H9 (cell line): ENCODE data around the gene GAREM1. TPM values are rescaled to one million over a fixed set of nuclear protein-coding genes. Genes with fewer than 3 reads are reported as not detected.

Source experiments
- DNase-seq: peaks from one replicate; pipeline ENCODE4 v3.0.0-alpha.2; 2017
- H2AFZ ChIP-seq: one replicate; pipeline ENCODE4 v1.6.1; 2013; ENCODE audit warnings: mild to moderate bottlenecking, low read length, control low read depth, moderate library complexity
- H2AK5ac ChIP-seq: 2 replicates; pipeline ENCODE4 v1.6.1; 2013; ENCODE audit warnings: low read length, control low read depth, mixed read lengths; ENCODE audit not compliant: insufficient read length
- H2BK120ac ChIP-seq: one replicate; pipeline ENCODE4 v1.6.1; 2013; ENCODE audit warnings: low read depth, mild to moderate bottlenecking, low read length, control low read depth, inconsistent platforms; ENCODE audit not compliant: poor library complexity, severe bottlenecking
- H2BK12ac ChIP-seq: 2 replicates; pipeline ENCODE4 v1.6.1; 2013; ENCODE audit warnings: low read length, control low read depth, mixed read lengths, low read depth; ENCODE audit not compliant: insufficient read length
- H2BK15ac ChIP-seq: 2 replicates; pipeline ENCODE4 v1.6.1; 2013; ENCODE audit warnings: low read depth, low read length, control low read depth
- H2BK20ac ChIP-seq: one replicate; pipeline ENCODE4 v1.6.1; 2013; ENCODE audit warnings: low read depth, mild to moderate bottlenecking, low read length, control low read depth, inconsistent platforms; ENCODE audit not compliant: poor library complexity, severe bottlenecking
- H2BK5ac ChIP-seq: 2 replicates; pipeline ENCODE4 v1.6.1; 2013; ENCODE audit warnings: low read length, control low read depth, mixed read lengths; ENCODE audit not compliant: insufficient read length
- H3K14ac ChIP-seq: 2 replicates; pipeline ENCODE4 v1.6.1; 2013; ENCODE audit warnings: low read length, control low read depth; ENCODE audit not compliant: insufficient read depth
- H3K18ac ChIP-seq: 2 replicates; pipeline ENCODE4 v1.6.1; 2013; ENCODE audit warnings: low read depth, mild to moderate bottlenecking, mixed read lengths, low read length, control low read depth; ENCODE audit not compliant: insufficient read length
- H3K23ac ChIP-seq: 2 replicates; pipeline ENCODE4 v1.6.1; 2013; ENCODE audit warnings: low read length, control low read depth, mixed read lengths, low read depth; ENCODE audit not compliant: insufficient read length
- H3K23me2 ChIP-seq: 2 replicates; pipeline ENCODE4 v1.6.1; 2013; ENCODE audit warnings: low read depth, mild to moderate bottlenecking, mixed read lengths, low read length, control low read depth; ENCODE audit not compliant: insufficient read length, poor library complexity, severe bottlenecking
- H3K27ac ChIP-seq: 2 replicates; pipeline ENCODE4 v1.5.1; 2013; ENCODE audit warnings: low read length, control low read depth, mixed read lengths, low read depth; ENCODE audit not compliant: insufficient read length
- H3K27me3 ChIP-seq: 2 replicates; pipeline ENCODE4 v1.6.1; 2013; ENCODE audit warnings: low read length, control low read depth, inconsistent platforms; ENCODE audit not compliant: insufficient read depth
- H3K4ac ChIP-seq: 2 replicates; pipeline ENCODE4 v1.6.1; 2013; ENCODE audit warnings: low read depth, mild to moderate bottlenecking, control low read depth, inconsistent platforms, low read length, moderate library complexity
- H3K4me1 ChIP-seq: 2 replicates; pipeline ENCODE4 v1.6.1; 2013; ENCODE audit warnings: low read length, control low read depth, inconsistent platforms; ENCODE audit not compliant: insufficient read depth
- H3K4me2 ChIP-seq: 2 replicates; pipeline ENCODE4 v1.6.1; 2013; ENCODE audit warnings: low read length, control low read depth, mixed read lengths; ENCODE audit not compliant: insufficient read length, insufficient read depth
- H3K56ac ChIP-seq: 2 replicates; pipeline ENCODE4 v1.6.1; 2013; ENCODE audit warnings: low read depth, mild to moderate bottlenecking, mixed read lengths, low read length, control low read depth; ENCODE audit not compliant: insufficient read length
- H3K79me1 ChIP-seq: 2 replicates; pipeline ENCODE4 v1.6.1; 2013; ENCODE audit warnings: low read depth, mild to moderate bottlenecking, moderate library complexity, low read length, control low read depth, inconsistent platforms; ENCODE audit not compliant: insufficient read depth, poor library complexity, severe bottlenecking
- H3K79me2 ChIP-seq: 2 replicates; pipeline ENCODE4 v1.6.1; 2013; ENCODE audit warnings: low read length, control low read depth, inconsistent platforms; ENCODE audit not compliant: insufficient read depth
- H3K9ac ChIP-seq: 2 replicates; pipeline ENCODE4 v1.6.1; 2013; ENCODE audit warnings: low read length, control low read depth, mixed read lengths; ENCODE audit not compliant: insufficient read length; ENCODE audit errors: extremely low read depth
- H3K9me3 ChIP-seq: one replicate; pipeline ENCODE4 v1.6.1; 2013; ENCODE audit warnings: low read depth, low read length, inconsistent platforms; ENCODE audit not compliant: control insufficient read depth
- H3T11ph ChIP-seq: one replicate; pipeline ENCODE4 v1.6.1; 2013; ENCODE audit warnings: mild to moderate bottlenecking, low read length, control low read depth, inconsistent platforms
- H4K20me1 ChIP-seq: one replicate; pipeline ENCODE4 v1.6.1; 2013; ENCODE audit not compliant: control insufficient read depth, insufficient read length, insufficient read depth
- H4K5ac ChIP-seq: 2 replicates; pipeline ENCODE4 v1.6.1; 2013; ENCODE audit warnings: low read depth, mild to moderate bottlenecking, mixed read lengths, low read length, control low read depth; ENCODE audit not compliant: insufficient read length
- H4K8ac ChIP-seq: replicated peaks from 2 replicates; pipeline ENCODE4 v1.6.1; 2013; ENCODE audit warnings: low read length, control low read depth, mixed read lengths, low read depth; ENCODE audit not compliant: insufficient read length
- H4K91ac ChIP-seq: 2 replicates; pipeline ENCODE4 v1.6.1; 2013; ENCODE audit warnings: low read depth, mild to moderate bottlenecking, moderate library complexity, mixed read lengths, low read length, control low read depth; ENCODE audit not compliant: insufficient read length
- H3K27ac Mint-ChIP-seq, 3 experiments: 2 replicates in 2 of 3; 3 replicates in 1 of 3; pipeline ENCODE4 v1.8.0; 2020 to 2021; ENCODE audit warnings: mixed read lengths in 3 of 3, mild to moderate bottlenecking in 1 of 3, moderate library complexity in 1 of 3
- H3K27me3 Mint-ChIP-seq: 2 replicates; pipeline ENCODE4 v1.8.0; 2021; ENCODE audit warnings: low read depth, mild to moderate bottlenecking, moderate library complexity, mixed read lengths
- H3K36me3 Mint-ChIP-seq, 3 experiments: 2 replicates in 2 of 3; 3 replicates in 1 of 3; pipeline ENCODE4 v1.8.0; 2020 to 2021; ENCODE audit warnings: low read depth in 3 of 3, mixed read lengths in 3 of 3; ENCODE audit not compliant: insufficient read depth in 1 of 3
- H3K4me1 Mint-ChIP-seq, 2 experiments: 2 replicates each; pipeline ENCODE4 v1.8.0; 2020; ENCODE audit warnings: mixed read lengths in 2 of 2
- H3K4me3 Mint-ChIP-seq, 2 experiments: 2 replicates in 1 of 2; 3 replicates in 1 of 2; pipeline ENCODE4 v1.8.0; 2020 to 2021; ENCODE audit warnings: mild to moderate bottlenecking in 2 of 2, mixed read lengths in 2 of 2, moderate library complexity in 1 of 2
- H3K9me3 Mint-ChIP-seq, 2 experiments: 2 replicates in 1 of 2; 3 replicates in 1 of 2; pipeline ENCODE4 v1.8.0; 2020; ENCODE audit warnings: mild to moderate bottlenecking in 2 of 2, mixed read lengths in 2 of 2, moderate library complexity in 1 of 2
- WGBS: extraction: QIAGEN DNeasy Blood & Tissue Kit; methylation state at CpG from one replicate; pipeline ENCODE4 v1.1.7; 2013; ENCODE audit warnings: missing lambda C conversion rate, low lambda C conversion rate, mixed read lengths; ENCODE audit not compliant: insufficient read length; ENCODE audit errors: extremely low coverage; 5-methylcytosine and 5-hydroxymethylcytosine counted together
- total RNA-seq: library from RNA; stranded (reverse); gene quantifications from 2 replicates; pipeline ENCODE4 v1.2.1, GENCODE V29; 2021
- TF ChIP-seq, protein P1 (sequence below): fragments of 200-600 bp; sonication (generic); conservative IDR thresholded peaks from 3 replicates; pipeline ENCODE4 v1.8.0; 2021; ENCODE audit warnings: antibody characterized with exemption, mild to moderate bottlenecking

GAREM1 gene
- total RNA-seq, 1 experiment from 2014 or later: 4.4 TPM

DNA sequence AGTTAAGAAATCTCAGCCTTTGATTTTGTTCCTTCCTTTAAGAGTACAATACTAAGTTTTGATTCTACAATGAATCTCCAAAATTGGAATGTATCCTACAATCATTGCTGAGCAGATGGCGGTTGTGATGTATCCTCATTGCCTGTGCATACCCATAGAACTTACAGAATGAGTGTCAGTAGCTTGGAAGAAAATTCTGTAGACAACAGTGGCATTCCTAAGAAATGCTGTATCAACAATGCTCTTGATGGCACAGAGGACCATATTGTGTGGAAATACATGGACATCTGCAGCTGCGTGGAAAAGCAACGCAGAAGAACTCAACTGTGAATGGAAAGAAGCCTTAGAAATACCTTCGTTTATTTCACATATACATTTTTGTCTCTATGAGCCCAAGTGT is 30.2 kb downstream of the GAREM1 start:
- no peaks in the 10 kb centered on the region for H3K9me3 Mint-ChIP-seq
- no peak overlapping the region for H3T11ph ChIP-seq
- H2AK5ac ChIP-seq: no peak overlapping the region
- H4K20me1 ChIP-seq: no peaks in the 10 kb centered on the region
- H3K4ac ChIP-seq: no peak overlapping the region
- no peak overlapping the region for H3K56ac ChIP-seq
- no peak overlapping the region for H2AFZ ChIP-seq
- H3K4me2 ChIP-seq: no peak overlapping the region
- H3K23ac ChIP-seq: no peak overlapping the region
- H2BK5ac ChIP-seq: no peak overlapping the region
- no peak overlapping the region for H4K5ac ChIP-seq
- no peak overlapping the region for H3K27ac ChIP-seq
- no peaks in the 10 kb centered on the region for H3K9me3 ChIP-seq
- H3K4me1 ChIP-seq: no peaks in the 10 kb centered on the region
- TF ChIP-seq, protein P1, sequence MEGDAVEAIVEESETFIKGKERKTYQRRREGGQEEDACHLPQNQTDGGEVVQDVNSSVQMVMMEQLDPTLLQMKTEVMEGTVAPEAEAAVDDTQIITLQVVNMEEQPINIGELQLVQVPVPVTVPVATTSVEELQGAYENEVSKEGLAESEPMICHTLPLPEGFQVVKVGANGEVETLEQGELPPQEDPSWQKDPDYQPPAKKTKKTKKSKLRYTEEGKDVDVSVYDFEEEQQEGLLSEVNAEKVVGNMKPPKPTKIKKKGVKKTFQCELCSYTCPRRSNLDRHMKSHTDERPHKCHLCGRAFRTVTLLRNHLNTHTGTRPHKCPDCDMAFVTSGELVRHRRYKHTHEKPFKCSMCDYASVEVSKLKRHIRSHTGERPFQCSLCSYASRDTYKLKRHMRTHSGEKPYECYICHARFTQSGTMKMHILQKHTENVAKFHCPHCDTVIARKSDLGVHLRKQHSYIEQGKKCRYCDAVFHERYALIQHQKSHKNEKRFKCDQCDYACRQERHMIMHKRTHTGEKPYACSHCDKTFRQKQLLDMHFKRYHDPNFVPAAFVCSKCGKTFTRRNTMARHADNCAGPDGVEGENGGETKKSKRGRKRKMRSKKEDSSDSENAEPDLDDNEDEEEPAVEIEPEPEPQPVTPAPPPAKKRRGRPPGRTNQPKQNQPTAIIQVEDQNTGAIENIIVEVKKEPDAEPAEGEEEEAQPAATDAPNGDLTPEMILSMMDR: no peak
- H3K14ac ChIP-seq: no peak overlapping the region
- H3K23me2 ChIP-seq: no peaks in the 10 kb centered on the region
- no peak overlapping the region for H2BK20ac ChIP-seq
- H3K18ac ChIP-seq: no peak overlapping the region
- WGBS: no CpG with 5 or more reads among the region's 4 CpGs
- H2BK12ac ChIP-seq: no peak overlapping the region
- H3K4me3 Mint-ChIP-seq: no peak overlapping the region
- no peak overlapping the region for H3K27ac Mint-ChIP-seq
- H3K9ac ChIP-seq: no peak overlapping the region
- no peak for DNase-seq
- no peaks in the 10 kb centered on the region for H3K36me3 Mint-ChIP-seq
- H3K79me2 ChIP-seq: no peaks in the 10 kb centered on the region
- no peaks in the 10 kb centered on the region for H3K79me1 ChIP-seq
- no peaks in the 10 kb centered on the region; the same call in 1 of the 2 replicates for H3K27me3 Mint-ChIP-seq
- H2BK15ac ChIP-seq: no peak overlapping the region
- H3K27me3 ChIP-seq: no peaks in the 10 kb centered on the region
- no peak overlapping the region for H4K91ac ChIP-seq
- H3K4me1 Mint-ChIP-seq: peaks cover 0 to 10% of the 10 kb centered on the region in 2 experiments; a peak in 1 of 4 replicates
- no peak overlapping the region for H4K8ac ChIP-seq
- no peak overlapping the region for H2BK120ac ChIP-seq
